Peyer's patch (tissue), 4 donors: Measurements from ENCODE around the gene TBXAS1. TPM values are rescaled to one million over a fixed set of nuclear protein-coding genes. Genes with fewer than 3 reads are reported as not detected.

ENCODE experiments used
- DNase-seq, 3 donors: peaks; one replicate each; pipeline ENCODE4 v3.0.0-alpha.2; 2017 to 2019
- H3K27ac ChIP-seq, 4 donors: fragments of 200-600 bp; sonication (generic); one replicate each; pipeline ENCODE4 v1.5.1; 2016 to 2019
- H3K27me3 ChIP-seq, 2 donors: fragments of 200-600 bp; sonication (generic); one replicate each; pipeline ENCODE4 v1.5.1; 2019
- H3K36me3 ChIP-seq, 3 donors: fragments of 200-600 bp; sonication (generic); one replicate each; pipeline ENCODE4 v1.5.1; 2016 to 2019
- H3K4me1 ChIP-seq, 4 donors: fragments of 200-600 bp; sonication (generic); one replicate each; pipeline ENCODE4 v1.5.1; 2016 to 2019
- H3K4me3 ChIP-seq, 4 donors: fragments of 200-600 bp; sonication (generic); 1 replicate in 3 of 4; 2 replicates in 1 of 4; pipeline ENCODE4 v1.5.1; 2016 to 2019; ENCODE audit warnings: mild to moderate bottlenecking in 1 of 4
- H3K9me3 ChIP-seq, 4 donors: fragments of 200-600 bp; sonication (generic); one replicate each; pipeline ENCODE4 v1.5.1; 2016 to 2019; ENCODE audit warnings: mild to moderate bottlenecking in 1 of 4
- POLR2A ChIP-seq, 2 donors: fragments of 450-650 bp; IDR thresholded peaks; one replicate each; pipeline ENCODE4 v1.5.1; 2017; ENCODE audit warnings: antibody characterized with exemption in 2 of 2, mild to moderate bottlenecking in 2 of 2, moderate library complexity in 2 of 2
- total RNA-seq, 4 donors: library from RNA; depleted of rRNA; stranded (reverse); fragments of >200 nt; gene quantifications; one replicate each; pipeline ENCODE4 v1.1.0, GENCODE V29; 2016
- TF ChIP-seq, protein P1 (sequence below), 6 experiments: fragments of 450-650 bp in 4 of 6; fragments of 200-600 bp in 2 of 6; sonication (generic) in 1 of 6; IDR thresholded peaks; one replicate each; pipeline ENCODE4 v1.5.1; 2017 to 2019; ENCODE audit warnings: antibody characterized with exemption in 6 of 6, mild to moderate bottlenecking in 3 of 6, moderate library complexity in 1 of 6

Gene TBXAS1
- total RNA-seq, 4 donors from 2014 or later: 11.2 to 227 (median 33.9) TPM

DNA sequence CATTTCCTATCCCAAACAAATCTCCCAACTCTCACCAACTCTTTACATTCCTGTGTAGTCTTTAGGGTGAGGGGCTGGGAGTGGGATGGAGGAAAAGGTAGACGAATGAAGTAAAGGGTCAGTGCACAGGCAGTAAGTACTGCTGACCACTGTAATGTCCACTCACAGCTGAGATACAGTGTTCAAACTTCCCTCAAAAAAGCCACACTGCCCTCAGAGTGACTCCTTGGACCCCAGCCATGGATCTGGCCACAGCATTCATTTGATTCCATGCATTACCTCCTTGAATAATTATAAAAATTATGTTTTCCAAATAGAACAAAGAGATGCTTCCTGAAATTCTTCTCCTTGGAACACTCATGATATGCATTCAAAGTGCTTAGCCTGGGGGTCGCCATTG lies 31.5 kb upstream of the TBXAS1 start:
- no peaks in the 10 kb centered on the region for H3K4me1 ChIP-seq
- DNase-seq: no peak

GRCh38 chr7:139798221-139798620 lies 30.8 kb upstream of the TBXAS1 start:
- H3K27me3 ChIP-seq: no peaks in the 10 kb centered on the region
- no peaks in the 10 kb centered on the region for H3K4me1 ChIP-seq
- DNase-seq: peak in 1 of 3 donors; percentile 51
- no peak overlapping the region for H3K4me3 ChIP-seq
- no peaks in the 10 kb centered on the region for H3K9me3 ChIP-seq
- TF ChIP-seq POLR2A (IDR thresholded peaks at IDR 0.05): no peak
- TF ChIP-seq, protein P1, sequence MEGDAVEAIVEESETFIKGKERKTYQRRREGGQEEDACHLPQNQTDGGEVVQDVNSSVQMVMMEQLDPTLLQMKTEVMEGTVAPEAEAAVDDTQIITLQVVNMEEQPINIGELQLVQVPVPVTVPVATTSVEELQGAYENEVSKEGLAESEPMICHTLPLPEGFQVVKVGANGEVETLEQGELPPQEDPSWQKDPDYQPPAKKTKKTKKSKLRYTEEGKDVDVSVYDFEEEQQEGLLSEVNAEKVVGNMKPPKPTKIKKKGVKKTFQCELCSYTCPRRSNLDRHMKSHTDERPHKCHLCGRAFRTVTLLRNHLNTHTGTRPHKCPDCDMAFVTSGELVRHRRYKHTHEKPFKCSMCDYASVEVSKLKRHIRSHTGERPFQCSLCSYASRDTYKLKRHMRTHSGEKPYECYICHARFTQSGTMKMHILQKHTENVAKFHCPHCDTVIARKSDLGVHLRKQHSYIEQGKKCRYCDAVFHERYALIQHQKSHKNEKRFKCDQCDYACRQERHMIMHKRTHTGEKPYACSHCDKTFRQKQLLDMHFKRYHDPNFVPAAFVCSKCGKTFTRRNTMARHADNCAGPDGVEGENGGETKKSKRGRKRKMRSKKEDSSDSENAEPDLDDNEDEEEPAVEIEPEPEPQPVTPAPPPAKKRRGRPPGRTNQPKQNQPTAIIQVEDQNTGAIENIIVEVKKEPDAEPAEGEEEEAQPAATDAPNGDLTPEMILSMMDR (IDR thresholded peaks at IDR 0.05): no peak
- H3K27ac ChIP-seq: no peak overlapping the region
- no peaks in the 10 kb centered on the region for H3K36me3 ChIP-seq

More for the DNA sequence above, 31.5 kb upstream of the TBXAS1 start:
- Histone ChIP-seq H3K27ac (no peak overlapping the region), H3K27me3 (no peaks in the 10 kb centered on the region), H3K4me3 (no peak overlapping the region), H3K36me3 (no peaks in the 10 kb centered on the region), H3K9me3 (no peaks in the 10 kb centered on the region)
- TF ChIP-seq POLR2A (IDR thresholded peaks at IDR 0.05): no peak
- TF ChIP-seq, protein P1 (IDR thresholded peaks at IDR 0.05): no peak

DNA sequence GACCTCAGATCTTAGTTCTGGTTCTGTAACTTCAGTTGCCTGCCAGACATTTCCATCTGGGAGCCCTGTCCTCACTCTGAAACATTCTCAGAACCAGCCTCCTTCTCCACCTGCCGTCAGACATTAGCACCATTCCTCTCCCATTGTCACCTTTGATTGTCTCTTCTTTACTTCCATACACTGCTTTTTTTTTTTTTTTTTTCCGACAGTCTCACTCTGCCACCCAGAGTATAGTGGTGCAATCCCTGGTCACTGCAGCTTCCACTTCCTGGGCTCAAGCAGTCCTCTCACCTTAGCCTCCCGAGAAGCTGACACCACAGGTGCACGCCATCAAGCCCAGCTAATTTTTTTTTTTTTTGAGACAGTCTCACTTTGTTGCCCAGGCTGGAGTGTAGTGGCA lies 30.2 kb upstream of the TBXAS1 start:
- H3K27me3 ChIP-seq: no peaks in the 10 kb centered on the region
- H3K4me3 ChIP-seq: no peak overlapping the region
- no peak for TF ChIP-seq POLR2A (IDR thresholded peaks at IDR 0.05)
- TF ChIP-seq, protein P1 (IDR thresholded peaks at IDR 0.05): no peak
- H3K9me3 ChIP-seq: peaks cover 0 to 4% (median 0%) of the 10 kb centered on the region in 4 donors
- no peak for DNase-seq
- H3K27ac ChIP-seq: no peak overlapping the region
- H3K4me1 ChIP-seq: no peaks in the 10 kb centered on the region
- H3K36me3 ChIP-seq: no peaks in the 10 kb centered on the region

GRCh38 chr7:139799586-139799985 lies 29.5 kb upstream of the TBXAS1 start:
- no peak for DNase-seq
- H3K27ac ChIP-seq: no peak overlapping the region
- no peaks in the 10 kb centered on the region for H3K36me3 ChIP-seq
- H3K27me3 ChIP-seq: no peaks in the 10 kb centered on the region
- no peak overlapping the region for H3K4me3 ChIP-seq
- no peaks in the 10 kb centered on the region for H3K4me1 ChIP-seq
- H3K9me3 ChIP-seq: peaks cover 0 to 4% (median 0%) of the 10 kb centered on the region in 4 donors
- TF ChIP-seq, protein P1 (IDR thresholded peaks at IDR 0.05): no peak
- no peak for TF ChIP-seq POLR2A (IDR thresholded peaks at IDR 0.05)

DNA sequence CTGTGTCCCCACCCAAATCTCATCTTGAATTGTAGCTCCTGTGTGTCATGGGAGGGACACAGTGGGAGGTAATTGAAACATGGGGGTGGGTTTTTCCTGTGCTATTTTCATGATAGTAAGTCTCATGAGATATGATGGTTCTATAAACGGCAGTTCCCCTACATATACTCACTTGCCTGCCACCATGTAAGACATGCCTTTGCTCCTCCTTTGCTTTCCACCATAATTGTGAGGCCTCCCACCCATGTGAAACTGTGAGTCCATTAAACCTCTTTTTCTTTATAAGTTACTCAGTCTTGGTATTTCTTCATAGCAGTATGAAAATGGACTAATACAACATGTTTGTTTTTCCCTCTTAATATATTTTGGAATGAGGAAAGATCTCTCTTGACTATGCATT lies 24.5 kb upstream of the TBXAS1 start:
- H3K27me3 ChIP-seq: no peaks in the 10 kb centered on the region
- H3K27ac ChIP-seq: no peak overlapping the region
- H3K4me3 ChIP-seq: no peak overlapping the region
- no peak for TF ChIP-seq POLR2A (IDR thresholded peaks at IDR 0.05)
- TF ChIP-seq, protein P1 (IDR thresholded peaks at IDR 0.05): no peak
- no peaks in the 10 kb centered on the region for H3K36me3 ChIP-seq
- H3K4me1 ChIP-seq: no peaks in the 10 kb centered on the region
- no peak for DNase-seq
- peaks cover 0 to 4% (median 0%) of the 10 kb centered on the region in 4 donors for H3K9me3 ChIP-seq

- Histone ChIP-seq H3K4me3 (no peak overlapping the region), H3K27ac (no peak overlapping the region), H3K27me3 (no peaks in the 10 kb centered on the region), H3K9me3 (peaks cover 0 to 4% (median 0%) of the 10 kb centered on the region in 4 donors), H3K4me1 (no peaks in the 10 kb centered on the region), H3K36me3 (no peaks in the 10 kb centered on the region)
- no peak for TF ChIP-seq POLR2A (IDR thresholded peaks at IDR 0.05)
- TF ChIP-seq, protein P1 (IDR thresholded peaks at IDR 0.05): no peak
- no peak for DNase-seq
Measured at GRCh38 chr7:139807009-139807408, 22.1 kb upstream of the TBXAS1 start.
